Measurements from ENCODE around the gene ESPNL. TPM values are rescaled to one million over a fixed set of nuclear protein-coding genes. Genes with fewer than 3 reads are reported as not detected.

Gene ESPNL
- total RNA-seq, 4 donors from 2014 or later, result 0.78 to 1.3 (median 0.83) TPM; not detected in 1

GRCh38 chr2:238151205-238151604, 51.1 kb downstream of the ESPNL start:
- intact Hi-C loops (cut with DNase I), result no loop called here
- no peak for DNase-seq (ENCODE audit: extremely low spot score)
- Histone ChIP-seq H3K27ac (replicated peaks in 1 of 4) (no peak overlapping the region), H3K4me1 (peaks cover 0 to 11% (median 2%) of the 10 kb centered on the region in 4 donors), H3K36me3 (peaks cover 0 to 3% (median 0%) of the 10 kb centered on the region in 4 donors), H3K9me3 (no peaks in the 10 kb centered on the region), H3K4me3 (no peak overlapping the region), H3K27me3 (no peaks in the 10 kb centered on the region)
- TF ChIP-seq POLR2AphosphoS5 (IDR thresholded peaks at IDR 0.05) (no peak), EP300 (IDR thresholded peaks at IDR 0.05) (no peak), CTCF (IDR thresholded peaks at IDR 0.05) (no peak), POLR2A (IDR thresholded peaks at IDR 0.05; ENCODE audit: low read depth) (no peak)
- WGBS, result no CpG with 5 or more reads among the region's 13 CpGs

DNA sequence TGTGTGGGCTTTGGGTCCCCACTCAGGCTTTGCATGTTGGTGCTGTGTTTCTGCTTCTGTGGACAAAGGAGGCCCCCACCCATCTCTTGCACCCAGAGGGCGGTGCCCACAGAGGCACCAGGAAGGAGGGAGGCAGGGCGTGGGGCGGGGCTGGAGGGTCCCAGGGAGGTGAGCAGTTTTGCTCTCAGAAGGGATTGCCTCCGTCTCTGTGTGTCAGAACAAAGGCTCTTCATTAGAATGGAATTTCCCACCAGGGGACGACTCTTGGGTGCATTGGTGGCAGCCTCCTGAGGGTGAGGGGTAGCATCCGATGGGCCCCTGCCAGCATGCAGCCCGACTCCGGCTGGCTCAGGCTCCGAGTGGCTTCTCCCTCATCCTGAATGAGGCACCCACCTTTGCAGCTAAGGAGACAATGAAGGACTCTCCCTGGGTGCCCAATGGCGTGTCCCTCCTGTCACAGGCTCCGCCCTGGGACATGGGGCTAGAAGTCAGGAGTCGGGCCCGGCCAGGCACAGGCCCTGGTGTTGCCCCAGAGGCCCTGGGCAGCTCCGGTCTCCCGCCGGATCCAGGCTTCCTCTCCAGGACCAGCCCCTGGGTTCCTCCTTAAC, 51.6 kb downstream of the ESPNL start:
- TF ChIP-seq POLR2A (IDR thresholded peaks at IDR 0.05; ENCODE audit: low read depth), result no peak
- no peak for TF ChIP-seq POLR2AphosphoS5 (IDR thresholded peaks at IDR 0.05)
- TF ChIP-seq CTCF (IDR thresholded peaks at IDR 0.05), result no peak
- TF ChIP-seq EP300 (IDR thresholded peaks at IDR 0.05), result no peak
- Histone ChIP-seq H3K4me1 (peaks cover 0 to 11% (median 2%) of the 10 kb centered on the region in 4 donors), H3K4me3 (no peak overlapping the region), H3K27me3 (no peaks in the 10 kb centered on the region), H3K27ac (replicated peaks in 1 of 4) (no peak overlapping the region), H3K9me3 (no peaks in the 10 kb centered on the region), H3K36me3 (peaks cover 0 to 3% (median 0%) of the 10 kb centered on the region in 4 donors)
- intact Hi-C loops (cut with DNase I), result no loop called here
- no peak for DNase-seq (ENCODE audit: extremely low spot score)
- 98% methylated on average over 8 of the region's 16 CpGs for WGBS

GRCh38 chr2:238152771-238153688, 52.9 kb downstream of the ESPNL start:
- 75% methylated on average over 19 of the region's 22 CpGs for WGBS
- no peaks in the 10 kb centered on the region for H3K9me3 ChIP-seq
- intact Hi-C loops (cut with DNase I), result no loop called here
- H3K36me3 ChIP-seq, result peaks cover 0 to 3% (median 0%) of the 10 kb centered on the region in 4 donors
- no peak for TF ChIP-seq POLR2A (IDR thresholded peaks at IDR 0.05; ENCODE audit: low read depth)
- TF ChIP-seq CTCF (IDR thresholded peaks at IDR 0.05), result no peak
- peaks cover 0 to 5% (median under 1%) of the 10 kb centered on the region in 4 donors for H3K27me3 ChIP-seq
- H3K4me1 ChIP-seq, result peaks cover 0 to 12% (median 3%) of the 10 kb centered on the region in 4 donors
- H3K4me3 ChIP-seq, result no peak overlapping the region
- no peak for DNase-seq (ENCODE audit: extremely low spot score)
- H3K27ac ChIP-seq (replicated peaks in 1 of 4), result no peak overlapping the region

- TF ChIP-seq CTCF (IDR thresholded peaks at IDR 0.05), result no peak
- no peak for TF ChIP-seq EP300 (IDR thresholded peaks at IDR 0.05)
- no peak for TF ChIP-seq POLR2AphosphoS5 (IDR thresholded peaks at IDR 0.05)
- no peak for TF ChIP-seq POLR2A (IDR thresholded peaks at IDR 0.05; ENCODE audit: low read depth)
- no peak for DNase-seq (ENCODE audit: extremely low spot score)
- intact Hi-C loops (cut with DNase I), result no loop called here
- Histone ChIP-seq H3K4me1 (peaks cover 10 to 25% (median 17%) of the 10 kb centered on the region in 4 donors), H3K9me3 (no peaks in the 10 kb centered on the region), H3K4me3 (no peak overlapping the region), H3K27me3 (peaks cover 0 to 18% (median 8%) of the 10 kb centered on the region in 4 donors), H3K27ac (replicated peaks in 1 of 4) (no peak overlapping the region), H3K36me3 (peaks cover 0 to 3% (median 0%) of the 10 kb centered on the region in 4 donors)
- WGBS, result 85% methylated on average over 2 of the region's 10 CpGs
These were observed 54.4 kb downstream of the ESPNL start for GRCh38 chr2:238154570-238154969.

Data from esophagus muscularis mucosa (tissue), 4 donors.